ENCODE measurements around the gene FBL.
A peak's percentile ranks its signal among the peaks of the same experiment; 100 is the strongest.
"Not testable (repeated sequence)": the region's sequence is repeated elsewhere in the genome, so short reads cannot be mapped to it uniquely, and the experiment has no call there.

The FBL gene

GRCh38 chr19:39876486-39876885 is 30.3 kb upstream of the FBL start:
- DNase-seq = not testable (repeated sequence)

- not testable (repeated sequence) for DNase-seq
These were observed 29.3 kb upstream of the FBL start for GRCh38 chr19:39875401-39875864.

DNA sequence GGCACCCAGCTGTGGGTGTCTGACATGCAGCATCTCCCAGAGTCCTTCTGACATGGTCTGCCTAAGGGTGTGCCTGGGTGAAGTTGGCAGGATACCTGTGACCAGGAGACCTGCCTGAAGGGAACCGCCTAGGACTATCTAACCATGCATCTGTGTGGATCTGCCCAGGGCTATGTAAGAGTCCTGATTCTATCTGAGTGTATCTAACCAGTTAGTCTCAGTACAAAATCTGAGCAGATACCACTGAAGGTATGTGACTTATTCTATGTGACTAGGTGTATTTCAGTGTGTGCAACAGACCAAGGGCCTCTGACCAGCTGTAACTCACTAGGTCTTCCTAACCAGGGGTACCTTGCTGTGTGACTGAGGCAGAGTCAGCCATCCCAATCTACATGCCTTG is 28.2 kb upstream of the FBL start:
- no peak for DNase-seq

DNA sequence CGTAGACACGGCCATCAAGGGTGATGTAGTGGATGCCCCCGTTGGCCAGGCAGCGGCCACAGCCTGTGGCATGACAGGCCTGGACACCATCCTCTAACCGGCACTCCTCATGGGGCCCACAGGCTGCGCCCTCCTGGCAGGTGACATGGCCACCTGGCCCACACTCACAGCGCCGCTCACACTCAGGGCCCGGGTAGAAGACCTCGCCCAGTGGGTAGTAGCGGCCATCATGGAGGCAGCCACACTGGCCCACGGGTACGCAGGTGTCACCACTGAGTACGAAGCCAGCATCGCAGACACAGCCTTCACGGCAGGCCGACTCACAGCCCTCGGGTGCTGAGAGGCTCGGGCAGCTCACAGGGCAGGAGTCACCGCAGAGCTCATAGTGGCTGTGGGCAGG is 27.2 kb upstream of the FBL start:
- no peak for DNase-seq

- no peak for DNase-seq
These were observed 26.0 kb upstream of the FBL start for GRCh38 chr19:39871886-39872866.

GRCh38 chr19:39871362-39871761 is 25.2 kb upstream of the FBL start:
- DNase-seq = no peak

DNA sequence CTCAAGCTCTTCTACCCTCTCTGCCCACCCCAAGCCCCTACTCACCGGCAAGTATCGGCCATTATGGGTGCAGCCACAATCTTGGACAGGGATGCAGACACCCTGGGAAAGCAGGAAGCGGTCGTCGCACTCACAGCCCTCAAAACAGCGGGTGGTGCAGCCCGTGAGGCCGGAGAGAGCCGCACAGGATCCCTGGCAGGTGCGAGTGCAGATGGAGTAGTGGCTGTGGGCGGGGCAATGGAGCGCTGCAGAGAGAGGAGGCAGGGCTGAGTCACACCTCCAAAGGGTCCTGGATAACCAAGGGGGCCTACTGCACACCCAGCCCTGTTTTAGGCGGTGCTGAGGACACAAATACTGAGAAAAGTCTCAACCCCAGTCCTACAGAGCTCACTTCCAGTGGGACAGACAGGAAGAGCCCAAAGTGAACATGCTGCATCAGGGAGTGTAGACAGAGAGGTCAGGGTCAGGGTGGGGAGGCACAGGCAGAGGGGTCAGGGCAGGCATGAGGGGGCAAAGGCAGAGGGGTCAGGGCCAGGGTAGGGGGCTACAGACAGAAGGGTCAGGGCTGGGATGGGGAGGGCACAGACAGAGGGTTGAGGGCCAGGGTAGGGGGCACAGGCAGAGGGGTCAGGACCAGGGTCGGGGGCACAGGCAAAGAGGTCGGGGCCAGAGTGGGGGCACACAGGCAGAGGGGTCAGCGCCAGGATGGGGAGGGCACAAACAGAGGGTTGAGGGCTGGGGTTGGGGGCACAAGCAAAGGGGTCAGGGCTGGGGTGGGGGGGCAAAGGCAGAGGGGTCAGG is 24.2 kb upstream of the FBL start:
- peak; percentile 16 for DNase-seq

- DNase-seq = no peak
These were observed 21.8 kb upstream of the FBL start for GRCh38 chr19:39867952-39868351.

DNA sequence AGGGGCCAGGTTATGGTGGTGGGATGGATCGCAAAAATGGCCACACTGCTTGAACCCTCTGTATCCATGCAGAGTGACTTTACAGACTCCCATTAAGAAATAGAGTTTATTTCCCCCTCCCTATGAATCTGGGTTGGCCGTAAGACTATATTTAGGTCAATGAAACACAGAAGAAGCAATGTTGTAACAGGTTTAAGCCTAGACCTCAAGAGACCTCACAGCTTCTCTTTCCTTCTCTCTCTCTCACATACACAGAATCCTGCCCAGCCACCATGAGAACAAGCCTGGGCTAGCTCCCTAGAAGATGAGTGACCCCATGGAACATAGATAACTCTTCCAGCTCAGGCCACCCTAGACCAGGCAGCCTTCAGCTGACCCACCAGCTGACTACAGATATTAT is 21.0 kb upstream of the FBL start:
- DNase-seq = no peak

- DNase-seq = no peak
These were observed 19.8 kb upstream of the FBL start for GRCh38 chr19:39865953-39866352.

DNA sequence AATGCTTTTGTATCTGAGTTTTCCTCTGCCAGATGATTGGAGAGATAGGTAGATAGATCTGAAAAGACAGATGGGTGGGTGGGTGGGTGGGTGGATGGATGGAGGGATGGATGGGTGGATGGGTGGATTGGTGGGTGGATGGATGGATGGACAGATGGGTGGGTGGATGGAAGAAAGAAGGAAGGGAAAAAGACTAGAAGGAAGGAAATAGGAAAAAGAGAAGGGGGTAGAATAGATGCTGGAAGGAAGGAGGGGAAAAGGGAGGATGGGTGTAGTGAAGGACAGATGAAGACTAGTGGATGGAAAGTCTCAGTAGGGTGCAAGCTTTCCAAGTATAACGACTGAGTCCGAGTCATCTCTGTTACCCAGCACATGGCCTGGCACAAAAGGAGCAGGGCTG is 19.0 kb upstream of the FBL start:
- DNase-seq = no peak

DNA sequence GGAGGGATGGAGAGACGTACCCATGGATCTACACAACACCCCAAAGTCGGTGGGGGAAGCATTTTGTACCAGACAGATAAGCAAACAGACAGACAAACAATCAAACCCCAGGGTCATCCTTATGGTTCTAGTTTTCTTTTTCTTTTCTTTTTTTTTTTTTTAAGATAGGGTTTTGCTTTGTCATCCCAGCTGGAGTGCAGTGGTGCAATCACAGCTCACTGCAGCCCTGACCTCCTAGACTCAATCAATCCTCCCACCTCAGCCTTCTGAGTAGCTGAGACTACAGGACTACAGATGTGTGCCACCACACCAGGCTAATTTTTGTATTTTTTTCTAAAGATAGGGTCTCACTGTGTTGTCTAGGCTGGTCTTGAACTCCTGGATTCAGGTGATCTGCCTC is 17.9 kb upstream of the FBL start:
- DNase-seq = no peak

GRCh38 chr19:39858541-39858940 is 12.4 kb upstream of the FBL start:
- no peak for DNase-seq

DNA sequence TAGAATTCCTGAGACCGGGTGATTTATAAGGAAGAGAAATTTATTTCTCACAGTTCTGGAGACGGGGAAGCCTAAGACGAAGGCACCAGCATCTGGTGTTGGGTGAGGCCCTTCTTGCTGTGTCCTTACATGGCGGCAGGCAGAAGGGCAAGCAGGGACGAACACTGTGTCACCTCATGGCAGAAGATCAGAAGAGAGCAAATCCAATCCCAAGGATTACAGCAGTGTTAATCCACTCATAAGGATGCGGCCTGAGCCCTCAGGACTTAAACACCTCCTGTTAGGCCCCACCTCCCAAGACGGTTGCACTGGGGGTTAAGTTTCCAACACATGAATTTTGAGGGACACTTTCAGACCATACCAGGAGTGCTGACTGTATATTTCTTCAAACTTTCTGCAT is 6.7 kb upstream of the FBL start:
- no peak for DNase-seq

GRCh38 chr19:39850892-39851291 is 4.7 kb upstream of the FBL start:
- no peak for DNase-seq

DNA sequence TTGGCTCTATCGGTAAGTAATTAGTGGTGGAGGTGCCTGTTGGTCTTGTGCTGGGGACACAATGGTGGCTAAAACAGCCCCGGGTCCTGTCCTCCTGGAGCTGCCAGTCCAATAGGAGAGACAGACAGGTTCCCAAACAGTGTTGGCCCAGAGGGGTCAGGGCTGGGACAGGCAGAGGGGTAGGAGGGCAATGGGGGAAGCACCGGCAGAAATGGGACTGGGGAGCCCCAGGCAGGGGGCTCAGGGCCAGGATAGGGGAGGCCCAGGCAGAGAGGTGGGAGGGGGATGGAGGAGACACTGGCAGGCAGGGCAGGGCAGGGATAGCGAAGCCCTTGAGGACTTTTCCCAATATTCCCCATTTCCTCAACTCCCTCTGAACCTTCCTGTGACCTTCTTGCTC is 2.2 kb upstream of the FBL start:
- DNase-seq = no peak

DNA sequence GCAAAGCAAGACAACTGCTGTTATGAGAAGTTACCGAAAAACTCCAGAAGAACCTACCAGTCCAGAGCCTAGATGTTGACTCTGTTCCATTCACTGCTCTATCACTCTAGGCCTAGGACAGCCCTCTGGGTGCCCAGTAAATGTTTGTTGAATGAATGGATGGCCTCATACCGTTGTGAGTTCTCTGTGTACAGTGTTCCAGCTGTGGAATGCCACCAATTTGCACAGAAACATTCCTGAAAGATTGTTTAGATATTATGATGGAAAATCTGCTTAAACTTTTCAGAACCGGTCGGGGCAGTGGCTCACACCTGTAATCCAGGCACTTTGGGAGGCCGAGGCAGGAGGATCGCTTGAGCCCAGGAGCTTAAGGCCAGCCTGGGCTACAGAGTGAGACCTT is 1.3 kb upstream of the FBL start:
- no peak for DNase-seq

- DNase-seq = no peak
These were observed 703 bp upstream of the FBL start for GRCh38 chr19:39846678-39847486.

DNA sequence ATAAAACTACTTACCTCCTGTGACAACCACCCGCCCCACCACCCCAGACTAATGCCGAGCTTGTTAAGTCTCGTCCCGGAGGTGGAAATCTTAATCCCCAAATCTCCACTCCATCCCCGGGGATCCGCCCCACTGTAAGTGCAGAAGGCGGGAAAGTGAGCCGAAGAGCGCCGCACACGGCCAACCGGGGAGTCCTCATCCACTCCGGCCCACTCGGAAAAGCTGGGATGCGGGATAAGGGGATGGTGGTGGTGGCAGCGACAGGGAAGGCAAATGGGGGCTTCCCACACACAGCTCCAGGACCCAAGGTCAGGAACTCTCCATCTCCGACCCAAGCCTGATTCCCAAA is 621 bp downstream of the FBL start:
- DNase-seq = no peak

DNA sequence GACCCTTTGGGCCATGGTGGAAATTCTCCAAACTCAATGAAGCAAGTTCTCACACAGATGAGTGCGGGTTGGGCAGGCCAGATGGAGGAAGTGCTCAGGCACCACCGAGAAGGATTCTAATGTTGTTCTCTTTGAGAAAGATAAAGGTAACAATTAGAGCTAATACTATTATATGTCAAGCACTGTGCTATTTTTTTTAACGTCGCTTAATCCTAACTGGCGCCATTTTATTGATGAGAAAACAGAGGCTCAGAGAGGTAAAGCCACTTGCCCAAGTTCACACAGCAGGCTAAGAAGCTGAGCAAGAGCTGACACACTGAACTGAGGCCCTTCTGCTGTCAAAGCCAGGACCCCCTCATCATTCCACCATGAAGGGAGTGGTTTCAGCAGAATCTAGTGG is 1.0 kb downstream of the FBL start:
- DNase-seq = no peak

DNA sequence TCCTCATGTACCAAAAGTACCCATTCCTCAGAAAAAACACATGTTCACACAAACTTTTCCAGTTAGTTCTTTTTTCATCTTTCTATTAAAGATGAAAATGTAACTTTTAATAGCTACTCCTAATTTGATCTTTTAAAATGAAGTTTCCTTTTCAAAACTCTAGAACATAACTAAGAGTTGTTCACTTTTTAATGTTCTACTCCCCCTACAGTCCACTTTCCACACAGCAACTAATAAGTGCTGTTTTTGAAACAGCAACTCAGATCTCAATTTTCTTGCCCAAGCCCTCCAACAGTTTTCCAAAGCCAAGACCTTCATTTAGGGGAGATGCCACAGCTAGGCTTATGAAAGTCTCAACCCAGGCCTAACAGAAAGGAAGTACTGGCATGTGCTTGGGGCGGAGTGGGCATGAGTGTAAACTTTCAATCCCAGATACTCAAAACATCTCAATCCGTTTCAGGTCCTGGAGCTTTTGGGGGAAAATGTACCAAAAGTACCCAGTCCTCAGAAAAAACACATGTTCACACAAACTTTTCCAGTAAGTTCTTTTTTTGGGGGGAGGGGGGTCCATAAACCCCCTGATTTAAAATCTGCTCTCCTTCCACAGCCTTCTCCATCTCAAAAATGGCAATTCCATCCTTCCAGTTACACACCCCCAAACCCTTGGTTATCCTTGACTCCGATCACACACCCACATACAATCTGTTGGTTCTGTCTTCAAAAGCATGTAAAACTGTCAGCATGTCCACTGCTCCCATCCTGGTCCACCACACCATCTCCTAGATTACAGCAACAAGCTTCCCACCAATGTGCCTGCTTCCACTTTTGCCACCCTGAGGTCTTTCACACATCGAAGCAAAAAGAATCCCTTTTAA is 2.0 kb downstream of the FBL start:
- DNase-seq = peak; percentile 71

All from eye (tissue), 1 donor.